Gastroesophageal sphincter (tissue), 3 donors: ENCODE measurements around the gene PPARG.

ENCODE experiments used
- POLR2AphosphoS5 ChIP-seq: sonication (generic); formaldehyde crosslinking; IDR thresholded peaks from one replicate; pipeline ENCODE4 v1.6.1; 2017; ENCODE audit warnings: antibody characterized with exemption
- TF ChIP-seq, protein P1 (sequence below), 4 experiments: fragments of 200-600 bp in 2 of 4; fragments of 450-650 bp in 2 of 4; sonication (generic) in 1 of 4; IDR thresholded peaks; one replicate each; pipeline ENCODE4 v1.5.1; 2017 to 2019; ENCODE audit warnings: antibody characterized with exemption in 4 of 4, mild to moderate bottlenecking in 2 of 4, moderate library complexity in 2 of 4

DNA sequence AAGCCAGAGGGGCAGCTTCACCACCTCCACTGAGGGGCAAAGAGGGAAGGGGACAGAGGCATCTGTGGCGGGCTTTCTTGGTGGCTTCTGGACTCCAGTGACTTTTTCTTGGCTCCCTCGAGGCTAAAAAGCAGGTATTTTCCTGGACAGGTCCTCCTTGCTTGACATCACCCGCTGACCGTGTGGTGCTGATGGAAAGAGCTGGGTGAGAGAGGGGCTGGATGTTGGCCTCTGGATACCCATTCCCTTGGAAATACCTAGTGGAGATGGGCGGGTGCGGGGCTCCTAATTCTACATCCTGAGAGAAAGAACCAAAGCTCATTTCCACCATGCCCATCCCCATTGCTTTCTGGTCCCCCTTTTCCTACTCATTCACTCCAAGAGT is 148.3 kb downstream of the PPARG start:
- TF ChIP-seq, protein P1, sequence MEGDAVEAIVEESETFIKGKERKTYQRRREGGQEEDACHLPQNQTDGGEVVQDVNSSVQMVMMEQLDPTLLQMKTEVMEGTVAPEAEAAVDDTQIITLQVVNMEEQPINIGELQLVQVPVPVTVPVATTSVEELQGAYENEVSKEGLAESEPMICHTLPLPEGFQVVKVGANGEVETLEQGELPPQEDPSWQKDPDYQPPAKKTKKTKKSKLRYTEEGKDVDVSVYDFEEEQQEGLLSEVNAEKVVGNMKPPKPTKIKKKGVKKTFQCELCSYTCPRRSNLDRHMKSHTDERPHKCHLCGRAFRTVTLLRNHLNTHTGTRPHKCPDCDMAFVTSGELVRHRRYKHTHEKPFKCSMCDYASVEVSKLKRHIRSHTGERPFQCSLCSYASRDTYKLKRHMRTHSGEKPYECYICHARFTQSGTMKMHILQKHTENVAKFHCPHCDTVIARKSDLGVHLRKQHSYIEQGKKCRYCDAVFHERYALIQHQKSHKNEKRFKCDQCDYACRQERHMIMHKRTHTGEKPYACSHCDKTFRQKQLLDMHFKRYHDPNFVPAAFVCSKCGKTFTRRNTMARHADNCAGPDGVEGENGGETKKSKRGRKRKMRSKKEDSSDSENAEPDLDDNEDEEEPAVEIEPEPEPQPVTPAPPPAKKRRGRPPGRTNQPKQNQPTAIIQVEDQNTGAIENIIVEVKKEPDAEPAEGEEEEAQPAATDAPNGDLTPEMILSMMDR (IDR thresholded peaks at IDR 0.05), result no peak
- no peak for TF ChIP-seq POLR2AphosphoS5
